ENCODE measurements around the gene PDCD5. TPM values are rescaled to one million over a fixed set of nuclear protein-coding genes. Genes with fewer than 3 reads are reported as not detected.
"Not testable (repeated sequence)": the region's sequence is repeated elsewhere in the genome, so short reads cannot be mapped to it uniquely, and the experiment has no call there.

Gene PDCD5
- total and polyA plus RNA-seq, 8 donors: 24.8 to 80.8 (median 39.9) TPM

DNA sequence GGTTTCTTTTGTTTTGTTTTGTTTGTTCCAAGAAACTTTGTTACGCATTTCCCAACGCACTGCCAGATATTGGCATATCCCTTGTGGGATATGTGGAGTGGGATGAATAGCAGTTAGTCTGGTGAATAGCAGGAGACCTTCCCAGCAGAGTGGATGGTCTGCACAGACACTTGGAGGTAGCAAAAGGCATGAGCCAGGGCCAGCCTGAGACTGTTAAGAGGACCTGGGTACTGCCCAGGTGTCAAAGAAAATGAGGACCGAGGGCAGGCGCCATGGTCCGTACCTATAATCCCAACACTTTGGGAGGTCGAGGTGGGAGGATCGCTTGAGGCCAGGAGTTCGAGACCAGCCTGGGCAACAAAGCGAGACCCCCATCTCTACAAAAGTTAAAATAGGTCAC lies 13.5 kb upstream of the PDCD5 start:
- H3K4me3 ChIP-seq: no peak overlapping the region
- no peaks in the 10 kb centered on the region for H3K4me1 ChIP-seq
- H3K9me3 ChIP-seq: no peaks in the 10 kb centered on the region
- TF ChIP-seq, protein P1, sequence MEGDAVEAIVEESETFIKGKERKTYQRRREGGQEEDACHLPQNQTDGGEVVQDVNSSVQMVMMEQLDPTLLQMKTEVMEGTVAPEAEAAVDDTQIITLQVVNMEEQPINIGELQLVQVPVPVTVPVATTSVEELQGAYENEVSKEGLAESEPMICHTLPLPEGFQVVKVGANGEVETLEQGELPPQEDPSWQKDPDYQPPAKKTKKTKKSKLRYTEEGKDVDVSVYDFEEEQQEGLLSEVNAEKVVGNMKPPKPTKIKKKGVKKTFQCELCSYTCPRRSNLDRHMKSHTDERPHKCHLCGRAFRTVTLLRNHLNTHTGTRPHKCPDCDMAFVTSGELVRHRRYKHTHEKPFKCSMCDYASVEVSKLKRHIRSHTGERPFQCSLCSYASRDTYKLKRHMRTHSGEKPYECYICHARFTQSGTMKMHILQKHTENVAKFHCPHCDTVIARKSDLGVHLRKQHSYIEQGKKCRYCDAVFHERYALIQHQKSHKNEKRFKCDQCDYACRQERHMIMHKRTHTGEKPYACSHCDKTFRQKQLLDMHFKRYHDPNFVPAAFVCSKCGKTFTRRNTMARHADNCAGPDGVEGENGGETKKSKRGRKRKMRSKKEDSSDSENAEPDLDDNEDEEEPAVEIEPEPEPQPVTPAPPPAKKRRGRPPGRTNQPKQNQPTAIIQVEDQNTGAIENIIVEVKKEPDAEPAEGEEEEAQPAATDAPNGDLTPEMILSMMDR (IDR thresholded peaks at IDR 0.05): no peak
- ATAC-seq (no peak), DNase-seq (no peak), FAIRE-seq (no peak)
- no peak overlapping the region for H3K27ac ChIP-seq
- WGBS, 2 donors: 68 to 82% methylated on average over 9 of the region's 9 CpGs
- intact Hi-C loops (cut with DNase I): no loop called here
- H3K36me3 ChIP-seq: no peaks in the 10 kb centered on the region
- H3K27me3 ChIP-seq: no peaks in the 10 kb centered on the region

DNA sequence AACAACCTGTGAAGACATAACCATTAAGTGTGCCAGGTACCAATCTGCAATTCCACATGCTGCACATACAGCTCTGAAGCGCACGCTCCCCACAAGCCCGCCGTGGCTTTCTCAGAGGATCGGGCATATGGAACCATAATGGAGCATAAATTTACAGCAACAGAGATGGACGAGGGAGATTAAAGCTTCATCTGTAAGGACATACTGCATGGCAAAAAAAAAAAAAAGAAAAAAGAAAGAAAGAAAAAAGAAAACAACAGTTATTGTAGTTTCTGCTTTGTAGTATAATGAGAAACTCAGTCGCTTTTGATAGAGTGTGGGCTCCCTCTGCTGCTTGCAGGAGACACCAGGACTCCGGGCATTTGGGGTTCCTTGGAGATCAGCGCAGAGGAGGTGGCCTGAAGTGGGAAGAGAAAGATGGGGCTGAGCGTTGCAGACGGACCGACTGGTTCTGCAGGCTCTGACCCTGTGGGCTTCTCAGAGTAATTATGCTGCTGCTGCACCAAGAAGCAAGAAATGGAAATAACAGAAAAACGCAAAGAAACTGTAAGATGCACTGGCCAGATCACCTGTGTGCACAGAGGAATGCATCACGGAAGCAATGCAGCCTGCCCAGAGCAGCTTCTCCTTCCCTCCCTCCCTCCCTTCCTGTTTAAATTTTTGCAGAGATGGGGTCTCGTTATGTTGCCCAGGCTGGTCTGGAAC lies 10.8 kb upstream of the PDCD5 start:
- Histone ChIP-seq H3K27me3 (no peaks in the 10 kb centered on the region), H3K9me3 (no peaks in the 10 kb centered on the region), H3K36me3 (no peaks in the 10 kb centered on the region), H3K4me1 (no peaks in the 10 kb centered on the region), H3K4me3 (no peak overlapping the region), H3K27ac (no peak overlapping the region)
- ATAC-seq: peak; percentile 53 to 93 (median 86)
- peak in 2 of 6 donors; percentile 36 to 43 for DNase-seq
- intact Hi-C loops (cut with DNase I): no loop called here
- TF ChIP-seq, protein P1 (IDR thresholded peaks at IDR 0.05): peak in 3 of 4 donors; percentile 18 to 37 (median 32)
- 22 to 26% methylated on average over 15 of the region's 15 CpGs for WGBS, 2 donors
- FAIRE-seq: no peak

DNA sequence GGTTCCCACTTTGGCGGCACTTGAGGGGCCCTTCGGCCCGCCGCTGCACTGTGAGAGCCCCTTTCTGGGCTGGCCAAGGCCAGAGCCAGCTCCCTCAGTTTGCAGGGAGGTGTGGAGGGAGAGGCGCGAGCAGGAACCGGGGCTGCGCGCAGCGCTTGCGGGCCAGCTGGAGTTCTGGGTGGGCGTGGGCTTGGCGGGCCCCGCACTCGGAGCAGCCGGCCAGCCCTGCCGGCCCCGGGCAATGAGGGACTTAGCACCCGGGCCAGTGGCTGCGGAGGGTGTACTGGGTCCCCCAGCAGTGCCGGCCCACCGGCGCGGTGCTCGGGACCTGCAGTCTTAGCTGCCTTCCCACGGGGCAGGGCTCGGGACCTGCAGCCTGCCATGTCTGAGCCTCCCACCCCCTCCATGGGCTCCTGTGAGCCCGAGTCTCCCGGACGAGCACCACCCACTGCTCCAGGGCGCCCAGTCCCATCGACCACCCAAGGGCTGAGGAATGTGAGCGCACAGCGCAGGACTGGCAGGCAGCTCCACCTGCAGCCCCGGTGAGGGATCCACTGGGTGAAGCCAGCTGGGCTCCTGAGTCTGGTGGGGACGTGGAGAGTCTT lies 9.4 kb upstream of the PDCD5 start:
- WGBS, 2 donors: 68 to 73% methylated on average over 18 to 31 of the region's 36 CpGs

DNA sequence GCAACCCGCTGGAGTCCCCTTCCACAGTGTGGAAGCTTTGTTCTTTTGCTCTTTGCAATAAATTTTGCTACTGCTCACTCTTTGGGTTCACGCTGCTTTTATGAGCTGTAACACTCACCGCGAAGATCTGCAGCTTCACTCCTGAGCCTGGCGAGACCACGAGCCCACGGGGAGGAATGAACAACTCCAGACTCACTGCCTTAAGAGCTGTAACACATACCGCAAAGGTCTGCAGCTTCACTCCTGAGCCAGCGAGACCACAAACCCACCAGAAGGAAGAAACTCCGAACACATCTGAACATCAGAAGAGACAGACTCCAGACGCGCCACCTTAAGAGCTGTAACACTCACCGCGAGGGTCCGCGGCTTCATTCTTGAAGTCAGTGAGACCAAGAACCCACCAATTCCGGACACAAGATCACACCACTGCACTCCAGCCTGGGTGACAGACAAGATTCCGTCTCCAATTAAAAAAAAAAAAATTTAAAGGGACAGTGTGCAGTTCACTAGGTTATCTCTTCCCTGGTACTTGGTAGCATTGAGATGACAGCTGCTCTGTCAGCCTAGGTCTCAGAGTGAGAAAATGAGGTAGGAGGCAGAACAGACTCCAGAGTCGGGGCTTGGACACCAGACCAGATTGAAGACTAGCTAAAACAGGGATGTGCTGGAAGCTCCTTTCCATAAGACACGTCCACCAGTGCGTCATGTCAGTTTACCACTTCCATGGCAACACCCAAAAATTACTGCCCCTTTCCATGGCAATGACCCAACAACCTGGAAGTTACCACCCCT lies 8.1 kb upstream of the PDCD5 start:
- H3K4me3 ChIP-seq; H3K9me3 ChIP-seq; H3K27ac ChIP-seq; ATAC-seq; H3K4me1 ChIP-seq; H3K27me3 ChIP-seq; H3K36me3 ChIP-seq; intact Hi-C loops (cut with DNase I); DNase-seq; FAIRE-seq: not testable (repeated sequence)
- 86 to 87% methylated on average over 19 to 21 of the region's 21 CpGs for WGBS, 2 donors

More for the DNA sequence above, 9.4 kb upstream of the PDCD5 start:
- FAIRE-seq; H3K27ac ChIP-seq; ATAC-seq; H3K27me3 ChIP-seq; H3K4me1 ChIP-seq; H3K36me3 ChIP-seq; intact Hi-C loops (cut with DNase I); H3K4me3 ChIP-seq; H3K9me3 ChIP-seq: not testable (repeated sequence)
- peak in 1 of 6 donors; percentile 60 for DNase-seq

DNA sequence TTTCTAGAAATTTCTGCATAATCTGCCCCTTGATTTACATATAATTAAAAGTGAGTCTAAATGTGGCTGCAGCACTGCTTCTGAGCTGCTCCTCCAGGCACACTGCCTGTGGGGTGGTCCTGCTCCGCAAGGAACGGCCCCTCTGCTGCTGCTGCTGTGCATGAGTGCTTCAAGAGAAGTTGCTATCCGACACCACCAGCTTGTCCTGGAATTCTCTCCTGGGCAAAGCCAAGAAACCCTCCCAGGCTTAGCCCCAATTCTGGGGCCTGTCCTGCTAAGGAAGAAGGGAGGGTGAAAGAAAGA lies 7.5 kb upstream of the PDCD5 start:
- TF ChIP-seq, protein P1 (IDR thresholded peaks at IDR 0.05): no peak
- 58 to 83% methylated on average over 3 of the region's 3 CpGs for WGBS, 2 donors
- no peak for ATAC-seq
- DNase-seq: no peak
- H3K27me3 ChIP-seq: no peaks in the 10 kb centered on the region
- H3K9me3 ChIP-seq: no peaks in the 10 kb centered on the region
- no peak for FAIRE-seq
- no peaks in the 10 kb centered on the region for H3K36me3 ChIP-seq
- H3K4me3 ChIP-seq: no peak overlapping the region
- no peaks in the 10 kb centered on the region for H3K4me1 ChIP-seq
- intact Hi-C loops (cut with DNase I): no loop called here
- H3K27ac ChIP-seq: no peak overlapping the region

Data from pancreas (tissue), 10 donors.